NCI-H748 (cell line): Measurements from ENCODE around the gene GNPAT.
"Not testable (repeated sequence)": the region's sequence is repeated elsewhere in the genome, so short reads cannot be mapped to it uniquely, and the experiment has no call there.

Experiments
- DNase-seq: peaks from one replicate; lab custom pipeline; 2025; ENCODE audit not compliant: unreplicated experiment; lab: John Stamatoyannopoulos, UW

GNPAT gene

GRCh38 chr1:231212301-231212700, 28.7 kb upstream of the GNPAT start:
- DNase-seq, result not testable (repeated sequence)

DNA sequence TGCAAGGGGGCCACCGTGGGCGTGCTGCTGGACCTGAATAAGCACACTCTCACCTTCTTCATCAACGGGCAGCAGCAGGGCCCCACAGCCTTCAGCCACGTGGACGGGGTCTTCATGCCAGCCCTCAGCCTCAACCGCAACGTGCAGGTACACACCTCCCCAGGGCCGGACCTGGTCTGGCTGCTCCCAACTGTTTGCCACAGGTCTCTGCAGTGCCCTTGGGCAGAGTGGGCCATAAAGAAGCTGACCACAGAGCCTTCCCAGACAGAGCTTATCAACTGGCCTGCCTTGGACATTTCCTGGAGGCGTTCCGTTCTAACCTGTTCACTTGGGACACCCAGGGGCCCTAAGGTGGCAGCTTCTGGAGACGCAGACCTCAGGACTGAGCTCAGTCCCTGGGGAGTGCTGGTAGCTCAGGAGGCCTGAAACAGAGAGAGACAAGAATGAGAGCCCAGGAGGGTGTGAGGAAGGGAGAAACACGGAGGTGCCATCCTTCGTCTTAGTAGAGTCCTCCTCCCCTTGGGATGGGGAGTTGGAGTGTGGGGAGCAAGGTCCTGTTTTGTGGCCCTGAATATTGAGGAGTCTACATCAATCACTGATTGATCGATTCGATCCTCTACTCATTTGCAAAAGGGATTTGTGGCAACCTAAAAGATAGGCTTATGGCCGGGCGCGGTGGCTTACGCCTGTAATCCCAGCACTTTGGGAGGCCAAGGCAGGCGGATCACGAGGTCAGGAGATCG, 27.0 kb upstream of the GNPAT start:
- DNase-seq, result no peak

GRCh38 chr1:231214918-231215680, 25.9 kb upstream of the GNPAT start:
- no peak for DNase-seq

GRCh38 chr1:231215681-231216385, 25.2 kb upstream of the GNPAT start:
- DNase-seq, result no peak

GRCh38 chr1:231216498-231216897, 24.5 kb upstream of the GNPAT start:
- DNase-seq, result peak; percentile 51

DNA sequence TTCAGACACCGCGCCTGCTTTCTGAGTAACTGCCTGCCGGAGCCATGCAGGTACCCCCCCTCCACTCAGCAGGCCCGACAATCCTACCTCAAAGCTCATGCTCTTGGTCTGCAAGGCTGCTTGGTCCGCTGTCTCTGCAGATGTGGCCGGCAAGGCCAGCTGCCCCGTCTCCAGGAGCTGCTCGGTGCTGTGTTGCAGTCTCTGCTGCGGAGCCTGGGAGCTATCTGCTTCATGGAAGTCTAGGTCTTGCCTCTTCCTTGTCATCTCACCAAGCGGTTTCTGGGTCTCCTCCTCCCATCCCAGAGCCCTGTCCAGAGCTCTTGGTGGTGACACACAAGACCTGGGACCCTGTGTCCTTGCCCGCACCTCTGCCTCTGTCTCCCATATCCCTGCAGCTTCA, 24.0 kb upstream of the GNPAT start:
- DNase-seq, result no peak

DNA sequence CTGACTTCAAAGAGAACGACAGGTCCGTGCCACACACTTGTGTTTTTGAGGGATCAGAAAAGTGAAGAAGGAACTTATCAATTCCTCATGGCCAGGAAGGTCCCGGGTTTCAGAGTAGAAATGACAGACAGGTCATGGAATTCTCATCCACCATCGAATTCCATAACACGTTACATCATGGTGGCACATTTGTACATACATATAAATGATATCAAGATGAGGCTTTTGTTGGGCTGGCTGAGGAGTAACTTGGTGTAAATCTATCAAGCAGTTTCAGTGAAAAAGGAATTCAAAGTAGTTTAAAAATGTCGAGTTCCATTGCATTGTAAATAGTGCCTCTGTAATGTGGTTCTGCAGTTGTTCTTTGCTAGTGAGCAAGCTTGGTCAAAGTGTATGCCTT, 22.9 kb upstream of the GNPAT start:
- DNase-seq, result no peak

GRCh38 chr1:231219422-231220401, 21.3 kb upstream of the GNPAT start:
- no peak for DNase-seq

DNA sequence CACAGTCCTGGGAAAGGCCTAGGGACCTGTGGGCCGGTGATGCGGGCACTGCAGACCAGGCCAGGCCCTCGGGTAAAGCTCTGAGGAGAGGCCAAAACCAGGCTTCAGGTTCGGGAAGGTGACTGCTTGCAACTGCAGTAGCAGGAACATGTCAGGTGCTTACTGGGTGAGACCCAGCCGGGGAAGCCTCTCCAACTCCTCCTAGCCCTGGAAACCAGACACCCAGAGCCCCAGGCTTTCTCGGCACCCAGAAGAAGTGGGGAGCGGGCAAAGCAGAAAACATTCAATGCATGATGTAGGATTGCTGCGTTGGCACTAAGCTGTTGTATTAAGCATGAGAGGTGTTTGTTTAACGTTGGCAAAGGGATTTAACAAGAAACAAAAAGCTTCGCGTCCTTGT, 20.2 kb upstream of the GNPAT start:
- no peak for DNase-seq

DNA sequence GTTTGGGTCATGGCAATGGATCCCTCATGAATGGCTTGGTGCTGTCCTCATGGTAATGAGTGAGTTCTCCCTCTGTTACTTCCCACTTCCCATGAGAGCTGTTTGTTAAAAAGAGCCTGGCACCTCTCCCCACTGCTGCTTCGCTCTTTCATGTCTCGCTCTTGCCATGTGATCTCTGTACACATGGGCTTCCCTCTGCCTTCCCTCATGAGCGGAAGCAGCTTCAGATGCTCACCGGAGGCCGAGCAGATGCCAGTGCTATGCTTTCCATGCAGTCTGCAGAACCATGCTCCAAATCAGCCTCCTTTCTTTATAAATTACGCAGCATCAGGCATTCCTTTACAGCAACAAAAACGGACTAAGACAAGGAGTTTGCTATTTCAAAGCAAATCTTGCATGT, 14.9 kb upstream of the GNPAT start:
- no peak for DNase-seq

DNA sequence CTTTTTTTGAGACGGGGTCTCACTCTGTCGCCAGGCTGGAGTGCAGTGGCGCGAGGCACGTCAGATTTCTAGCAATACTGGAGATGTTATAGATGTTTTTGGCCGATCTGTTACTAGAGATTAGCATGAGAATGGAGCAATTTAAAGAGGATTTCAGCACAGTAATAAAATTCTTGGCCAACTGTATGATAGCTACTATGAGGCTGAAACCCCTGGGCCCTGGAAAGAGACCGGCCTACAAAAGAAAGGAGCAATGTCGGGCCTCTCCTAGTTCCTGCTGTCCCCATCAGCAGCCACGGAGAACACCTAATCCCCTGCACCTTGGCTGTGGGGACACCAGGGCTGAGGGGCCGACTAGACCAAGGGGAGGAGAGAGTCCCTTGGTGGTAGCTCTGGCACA, 9.5 kb upstream of the GNPAT start:
- no peak for DNase-seq

GRCh38 chr1:231232870-231233734, 7.9 kb upstream of the GNPAT start:
- no peak for DNase-seq

- no peak for DNase-seq
Measured at GRCh38 chr1:231233735-231234417, 7.1 kb upstream of the GNPAT start.

GRCh38 chr1:231234506-231234905, 6.5 kb upstream of the GNPAT start:
- DNase-seq, result no peak

GRCh38 chr1:231235526-231236207, 5.3 kb upstream of the GNPAT start:
- no peak for DNase-seq

- no peak for DNase-seq
Measured at GRCh38 chr1:231236208-231236591, 4.8 kb upstream of the GNPAT start.

GRCh38 chr1:231236938-231237337, 4.1 kb upstream of the GNPAT start:
- DNase-seq, result no peak

- DNase-seq, result no peak
Measured at GRCh38 chr1:231238298-231238697, 2.7 kb upstream of the GNPAT start.

- peak; percentile 46 for DNase-seq
Measured at GRCh38 chr1:231240531-231240882, 505 bp upstream of the GNPAT start.
